Hepatocyte (in vitro differentiated cells): ENCODE measurements around the gene CSNK1D. TPM values are rescaled to one million over a fixed set of nuclear protein-coding genes. Genes with fewer than 3 reads are reported as not detected.

ENCODE experiments used
- DNase-seq: peaks from one replicate; pipeline ENCODE4 v3.0.0-alpha.2; 2016; ENCODE audit warnings: low spot score
- H2AFZ ChIP-seq: fragments of 200-600 bp; sonication (generic); 2 replicates; pipeline ENCODE4 v1.6.0; 2016; ENCODE audit warnings: antibody characterized with exemption, mild to moderate bottlenecking
- H3K27ac ChIP-seq: fragments of 200-600 bp; sonication (generic); 2 replicates; pipeline ENCODE4 v1.5.1; 2016; ENCODE audit warnings: mild to moderate bottlenecking
- H3K27me3 ChIP-seq: fragments of 200-600 bp; sonication (generic); 2 replicates; pipeline ENCODE4 v1.6.1; 2016
- H3K36me3 ChIP-seq: fragments of 200-600 bp; sonication (generic); replicated peaks from 2 replicates; pipeline ENCODE4 v1.5.1; 2016; ENCODE audit warnings: low read depth; ENCODE audit not compliant: insufficient read depth
- H3K4me1 ChIP-seq: fragments of 200-600 bp; sonication (generic); 2 replicates; pipeline ENCODE4 v1.5.1; 2016; ENCODE audit warnings: mild to moderate bottlenecking, moderate library complexity; ENCODE audit not compliant: insufficient read depth
- H3K4me2 ChIP-seq: fragments of 200-600 bp; sonication (generic); 2 replicates; pipeline ENCODE4 v1.6.0; 2016
- H3K4me3 ChIP-seq: fragments of 200-600 bp; sonication (generic); 2 replicates; pipeline ENCODE4 v1.5.1; 2016; ENCODE audit warnings: mild to moderate bottlenecking
- H3K79me2 ChIP-seq: fragments of 200-600 bp; sonication (generic); 2 replicates; pipeline ENCODE4 v1.6.0; 2017; ENCODE audit warnings: mild to moderate bottlenecking
- H3K9me2 ChIP-seq: fragments of 200-600 bp; sonication (generic); replicated peaks from 2 replicates; pipeline ENCODE4 v1.6.0; 2017; ENCODE audit warnings: mild to moderate bottlenecking; ENCODE audit not compliant: insufficient read depth
- H3K9me3 ChIP-seq: fragments of 200-600 bp; sonication (generic); 2 replicates; pipeline ENCODE4 v1.5.1; 2016; ENCODE audit warnings: low read depth, mild to moderate bottlenecking
- H4K20me1 ChIP-seq: fragments of 200-600 bp; sonication (generic); 2 replicates; pipeline ENCODE4 v1.6.0; 2016; ENCODE audit warnings: mild to moderate bottlenecking; ENCODE audit not compliant: insufficient read depth, poor library complexity, severe bottlenecking
- CTCF ChIP-seq: fragments of 200-600 bp; sonication (generic); IDR thresholded peaks from 2 replicates; pipeline ENCODE4 v1.5.1; 2016; ENCODE audit warnings: antibody characterized with exemption, mild to moderate bottlenecking; ENCODE audit not compliant: poor library complexity
- EZH2 ChIP-seq: fragments of 200-600 bp; sonication (generic); IDR thresholded peaks from 2 replicates; pipeline ENCODE4 v1.6.1; 2016; ENCODE audit warnings: antibody characterized with exemption, mild to moderate bottlenecking, borderline replicate concordance
- EZH2phosphoT487 ChIP-seq: fragments of 200-600 bp; sonication (generic); IDR thresholded peaks from one replicate; pipeline ENCODE4 v1.6.1; 2018; ENCODE audit warnings: antibody characterized with exemption, mild to moderate bottlenecking, low read depth, moderate library complexity; ENCODE audit not compliant: unreplicated experiment, severe bottlenecking
- WGBS: methylation state at CpG from one replicate; pipeline ENCODE4 v1.1.6; 2016; ENCODE audit warnings: low lambda C conversion rate; ENCODE audit errors: missing lambda C conversion rate; 5-methylcytosine and 5-hydroxymethylcytosine counted together
- polyA plus RNA-seq: library from polyadenylated mRNA; unstranded; fragments of >200 nt; fragmentation: Nextera tagmentation; extraction: Ambion mirVana; gene quantifications from 2 replicates; pipeline ENCODE4 v1.2.1, GENCODE V29; 2016
- total RNA-seq: library from RNA; depleted of rRNA; stranded (reverse); fragments of >200 nt; gene quantifications from 2 replicates; pipeline ENCODE4 v1.2.3, GENCODE V29; 2014

CSNK1D gene
- 55.7 and 72.5 TPM in 2 replicates for total RNA-seq
- polyA plus RNA-seq = 152 and 193 TPM in 2 replicates

GRCh38 chr17:82273327-82274133 lies at the start of gene CSNK1D:
Gene CSNK1D, minus strand, starts transcription at chr17:82273700. Its CDS starts 319 bp downstream, at chr17:82273381.
- peak; percentile 97 for DNase-seq
- no peaks in the 10 kb centered on the region for H3K36me3 ChIP-seq
- 16% methylated on average over 22 of the region's 80 CpGs for WGBS
- H2AFZ ChIP-seq = peak within 1 kb of the TSS; percentile 63
- TF ChIP-seq EZH2 (no peak), EZH2phosphoT487 (no peak), CTCF (no peak)
- H3K27me3 ChIP-seq = no peaks in the 10 kb centered on the region
- peak within 1 kb of the TSS; percentile 100 for H3K4me3 ChIP-seq
- H3K9me2 ChIP-seq = no peaks in the 10 kb centered on the region
- H4K20me1 ChIP-seq = peaks cover 41% of the 10 kb centered on the region
- no peaks in the 10 kb centered on the region for H3K9me3 ChIP-seq
- H3K4me2 ChIP-seq = peak within 1 kb of the TSS; percentile 99
- H3K4me1 ChIP-seq = peaks cover 53% of the 10 kb centered on the region
- peaks cover 56% of the 10 kb centered on the region for H3K79me2 ChIP-seq
- peak within 1 kb of the TSS; percentile 100 for H3K27ac ChIP-seq

- H3K27me3 ChIP-seq = no peaks in the 10 kb centered on the region
- no peaks in the 10 kb centered on the region for H3K79me2 ChIP-seq
- H4K20me1 ChIP-seq = no peaks in the 10 kb centered on the region
- H3K4me2 ChIP-seq = no peak overlapping the region
- no peaks in the 10 kb centered on the region for H3K9me2 ChIP-seq
- H3K27ac ChIP-seq = no peak overlapping the region
- peaks cover 5% of the 10 kb centered on the region for H3K4me1 ChIP-seq
- H3K36me3 ChIP-seq = no peaks in the 10 kb centered on the region
- TF ChIP-seq CTCF (no peak), EZH2phosphoT487 (no peak), EZH2 (no peak)
- no peak overlapping the region for H2AFZ ChIP-seq
- H3K9me3 ChIP-seq = no peaks in the 10 kb centered on the region
- DNase-seq = no peak
- H3K4me3 ChIP-seq = no peak overlapping the region
- 88% methylated on average over 21 of the region's 28 CpGs for WGBS
Observed at GRCh38 chr17:82322526-82323453, 49.3 kb upstream of the CSNK1D start.

GRCh38 chr17:82321947-82322466 lies 48.5 kb upstream of the CSNK1D start:
- no peak for DNase-seq
- H4K20me1 ChIP-seq = no peaks in the 10 kb centered on the region
- no peaks in the 10 kb centered on the region for H3K4me1 ChIP-seq
- no peaks in the 10 kb centered on the region for H3K36me3 ChIP-seq
- H3K4me3 ChIP-seq = no peak overlapping the region
- TF ChIP-seq CTCF (no peak), EZH2phosphoT487 (no peak), EZH2 (no peak)
- 92% methylated on average over 13 of the region's 21 CpGs for WGBS
- no peaks in the 10 kb centered on the region for H3K9me2 ChIP-seq
- H3K4me2 ChIP-seq = no peak overlapping the region
- H3K27me3 ChIP-seq = no peaks in the 10 kb centered on the region
- H2AFZ ChIP-seq = no peak overlapping the region
- no peaks in the 10 kb centered on the region for H3K79me2 ChIP-seq
- H3K9me3 ChIP-seq = no peaks in the 10 kb centered on the region
- no peak overlapping the region for H3K27ac ChIP-seq
